HepG2 (cell line): ENCODE data around the gene CASZ1. TPM values are rescaled to one million over a fixed set of nuclear protein-coding genes. Genes with fewer than 3 reads are reported as not detected.

Experiments used
- ATAC-seq: fragments of 200-7000 bp; cut with Tn5 transposase; 3 replicates; pipeline ENCODE4 v1.9.1; 2020; ENCODE audit warnings: mild to moderate bottlenecking, moderate library complexity
- BruUV-seq: library from RNA; stranded (reverse); fragments of 400-500 nt; replicated peaks from 2 replicates; lab custom pipeline; 2021; lab: Mats Ljungman, UMichigan
- CTCF ChIA-PET: fragments of 300-600 bp; formaldehyde crosslinking; extraction: SDS; loops from one replicate; lab custom pipeline; 2021; ENCODE audit warnings: low total read pairs, inconsistent platforms, low intra/inter-chr PET ratio; lab: Yijun Ruan, JAX
- POLR2A ChIA-PET: fragments of 350-600 bp; sonication (Branson Sonifier 250); formaldehyde crosslinking; loops from one replicate; lab custom pipeline; 2020; ENCODE audit warnings: antibody characterized with exemption, inconsistent platforms; lab: Yijun Ruan, JAX
- DNase-seq: peaks from one replicate; pipeline ENCODE4 v3.0.0-alpha.2; 2015; ENCODE audit warnings: low spot score
- FAIRE-seq: peaks from 3 replicates; lab custom pipeline; 2011; peaks lifted over from hg19 to GRCh38; lab: Jason Lieb, UNC
- H2AFZ ChIP-seq: one replicate; pipeline ENCODE4 v1.6.1; 2011; ENCODE audit warnings: low read length, inconsistent platforms
- H3K27ac ChIP-seq: fragments of 300-600 bp; 3 replicates; pipeline ENCODE4 v1.8.0; 2011; ENCODE audit warnings: mixed run types, mild to moderate bottlenecking, mixed read lengths, low read length, inconsistent platforms; ENCODE audit not compliant: insufficient read depth; ENCODE audit errors: extremely low read length
- H3K27me3 ChIP-seq, 2 experiments: fragments of 200-600 bp in 1 of 2; 2 replicates in 1 of 2; 3 replicates in 1 of 2; pipeline versions ENCODE4 v1.6.0 to v1.8.0; 2011; ENCODE audit warnings: low read length in 2 of 2, mild to moderate bottlenecking in 2 of 2, moderate library complexity in 2 of 2, inconsistent platforms in 1 of 2; ENCODE audit not compliant: insufficient read depth in 2 of 2, control insufficient read depth in 1 of 2
- H3K36me3 ChIP-seq, 2 experiments: fragments of 200-600 bp in 1 of 2; replicated peaks in 1 of 2; 2 replicates in 1 of 2; 3 replicates in 1 of 2; pipeline versions ENCODE4 v1.5.1 to v1.8.0; 2011; ENCODE audit warnings: low read length in 2 of 2, inconsistent platforms in 1 of 2; ENCODE audit not compliant: insufficient read depth in 2 of 2, control insufficient read depth in 1 of 2
- H3K4me1 ChIP-seq: 2 replicates; pipeline ENCODE4 v1.5.1; 2012; ENCODE audit warnings: low read length, inconsistent platforms; ENCODE audit not compliant: insufficient read depth
- H3K4me2 ChIP-seq: 2 replicates; pipeline ENCODE4 v1.6.0; 2011; ENCODE audit warnings: low read depth, low read length, inconsistent platforms
- H3K4me3 ChIP-seq, 3 experiments: fragments of 200-600 bp in 1 of 3; sonication (generic), shearing (Covaris generic) in 1 of 3; replicated peaks in 1 of 3; 2 replicates each; pipeline ENCODE4 v1.5.1; 2011 to 2016; ENCODE audit warnings: low read length in 3 of 3, inconsistent platforms in 2 of 3, low read depth in 2 of 3, mild to moderate bottlenecking in 2 of 3, control low read depth in 1 of 3, mixed read lengths in 1 of 3; ENCODE audit not compliant: insufficient read depth in 1 of 3
- H3K79me2 ChIP-seq: one replicate; pipeline ENCODE4 v1.6.1; 2011; ENCODE audit warnings: low read length, inconsistent platforms; ENCODE audit not compliant: insufficient read depth
- H3K9ac ChIP-seq: 2 replicates; pipeline ENCODE4 v1.6.0; 2011; ENCODE audit warnings: mild to moderate bottlenecking, low read depth, low read length, inconsistent platforms; ENCODE audit not compliant: insufficient read depth
- H3K9me3 ChIP-seq: 2 replicates; pipeline ENCODE4 v1.5.1; 2012; ENCODE audit warnings: mild to moderate bottlenecking, low read length
- H4K20me1 ChIP-seq: 2 replicates; pipeline ENCODE4 v1.6.0; 2011; ENCODE audit warnings: inconsistent platforms, mild to moderate bottlenecking, low read length, moderate library complexity; ENCODE audit not compliant: insufficient read depth
- ATF1 ChIP-seq: IDR thresholded peaks from 2 replicates; pipeline ENCODE4 v1.6.1; 2016; ENCODE audit warnings: mild to moderate bottlenecking, control low read depth
- CBFB ChIP-seq: sonication (generic); formaldehyde crosslinking; IDR thresholded peaks from 2 replicates; pipeline ENCODE4 v1.4.0; 2020; ENCODE audit warnings: missing genetic modification reagents
- CENPBD1 ChIP-seq: sonication (generic); formaldehyde crosslinking; IDR thresholded peaks from 2 replicates; pipeline ENCODE4 v1.8.0; 2022; ENCODE audit warnings: missing genetic modification reagents, low read depth, mild to moderate bottlenecking, borderline replicate concordance
- DR1 ChIP-seq: sonication (generic); formaldehyde crosslinking; IDR thresholded peaks from 2 replicates; pipeline ENCODE4 v1.8.0; 2021; ENCODE audit warnings: mild to moderate bottlenecking, missing genetic modification reagents, inconsistent platforms
- FOXP4 ChIP-seq: sonication (generic); formaldehyde crosslinking; IDR thresholded peaks from 2 replicates; pipeline ENCODE4 v1.4.0; 2020; ENCODE audit warnings: missing genetic modification reagents
- GPBP1L1 ChIP-seq: sonication (generic); formaldehyde crosslinking; IDR thresholded peaks from 2 replicates; pipeline ENCODE4 v1.5.0; 2020; ENCODE audit warnings: mild to moderate bottlenecking, missing genetic modification reagents
- IKZF4 ChIP-seq: sonication (generic); formaldehyde crosslinking; IDR thresholded peaks from 2 replicates; pipeline ENCODE4 v1.5.1; 2020; ENCODE audit warnings: borderline replicate concordance, mild to moderate bottlenecking, low read depth, missing genetic modification reagents; ENCODE audit errors: not compliant biosample characterization
- NFE2L1 ChIP-seq: sonication (generic); formaldehyde crosslinking; IDR thresholded peaks from 2 replicates; pipeline ENCODE4 v1.4.0; 2020; ENCODE audit warnings: missing genetic modification reagents, mild to moderate bottlenecking, borderline replicate concordance
- NFKBIZ ChIP-seq: IDR thresholded peaks from 2 replicates; pipeline ENCODE4 v1.6.1; 2018; ENCODE audit warnings: missing genetic modification reagents, missing compliant biosample characterization
- NFRKB ChIP-seq: fragments of 450-650 bp; IDR thresholded peaks from 2 replicates; pipeline ENCODE4 v1.6.1; 2017
- ONECUT2 ChIP-seq: sonication (generic); formaldehyde crosslinking; IDR thresholded peaks from 2 replicates; pipeline ENCODE4 v1.4.0; 2020; ENCODE audit warnings: missing genetic modification reagents
- PRPF4 ChIP-seq: fragments of 200-400 bp; formaldehyde crosslinking; IDR thresholded peaks from 2 replicates; pipeline ENCODE4 v1.6.1; 2016; ENCODE audit warnings: low read length, low read depth; ENCODE audit not compliant: poor library complexity, severe bottlenecking
- ZNF296 ChIP-seq: sonication (generic); formaldehyde crosslinking; conservative IDR thresholded peaks from 2 replicates; pipeline ENCODE4 v1.5.0; 2020; ENCODE audit warnings: mild to moderate bottlenecking, missing genetic modification reagents
- ZNF644 ChIP-seq: IDR thresholded peaks from 2 replicates; pipeline ENCODE4 v1.6.1; 2016; ENCODE audit warnings: low read depth
- ZNF850 ChIP-seq: sonication (generic); formaldehyde crosslinking; conservative IDR thresholded peaks from 2 replicates; pipeline ENCODE4 v1.9.0; 2021; ENCODE audit warnings: mild to moderate bottlenecking, missing genetic modification reagents
- WGBS: methylation state at CpG from one replicate; pipeline ENCODE4 v1.1.6; 2017; ENCODE audit warnings: low lambda C conversion rate; 5-methylcytosine and 5-hydroxymethylcytosine counted together
- in situ Hi-C: cut with HindIII; loops from 2 replicates; pipeline ENCODE4 v1.10.0; 2017; ENCODE audit warnings: low pct_unique_long_range_greater_than_20kb; ENCODE audit not compliant: extremely low pct_ligation_motif_present
- intact Hi-C: fragments of 100-400 bp; cut with micrococcal nuclease; formaldehyde crosslinking; loops from one replicate; pipeline ENCODE4 v1.10.0; 2022; ENCODE audit not compliant: unreplicated experiment
- polyA plus RNA-seq, 8 experiments: library from polyadenylated mRNA; depleted of rRNA in 3 of 8; stranded (reverse) in 7 of 8; unstranded in 1 of 8; fragments of >200 nt; fragmentation: Illumina TruSeq in 4 of 8; extraction: Trizol in 4 of 8; gene quantifications; 2 replicates each; pipeline versions ENCODE4 v1.2.1 to v1.2.3, GENCODE V29; 2011 to 2016; ENCODE audit warnings: low read depth in 4 of 8, missing spikeins in 1 of 8, mixed read lengths in 1 of 8; ENCODE audit not compliant: insufficient read depth in 1 of 8
- total RNA-seq, 5 experiments: library from RNA; depleted of rRNA; stranded (reverse); fragments of >200 nt; fragmentation: Illumina TruSeq; extraction: Trizol; gene quantifications; 2 replicates each; pipeline ENCODE4 v1.2.3, GENCODE V29; 2016; ENCODE audit warnings: low read depth in 1 of 5

CASZ1 gene
- total and polyA plus RNA-seq, 2 of the 13 experiments (the other 11 are each of a cell fraction or from before 2014, with no cell fraction given), result 1.9 to 3.7 TPM

GRCh38 chr1:10775763-10776162 is 20.7 kb downstream of the CASZ1 start (continued):
- TF ChIP-seq ZNF644 (no peak), ONECUT2 (CRISPR knock-in tag) (no peak), ATF1 (CRISPR knock-in tag) (no peak), NFKBIZ (CRISPR knock-in tag) (no peak), DR1 (CRISPR knock-in tag) (no peak), CENPBD1 (no peak), GPBP1L1 (CRISPR knock-in tag) (no peak), FOXP4 (CRISPR knock-in tag) (no peak)

GRCh38 chr1:10774615-10775310 is 21.7 kb downstream of the CASZ1 start:
- H3K36me3 ChIP-seq, result no peaks in the 10 kb centered on the region
- H3K79me2 ChIP-seq, result no peaks in the 10 kb centered on the region
- no peak overlapping the region for H3K4me3 ChIP-seq
- H3K4me2 ChIP-seq, result no peak overlapping the region
- POLR2A ChIA-PET, result no interaction called here
- no peak for FAIRE-seq
- DNase-seq, result no peak
- no peak overlapping the region for H3K27ac ChIP-seq
- BruUV-seq, result no TSS peak
- no peak overlapping the region for H3K9ac ChIP-seq
- H4K20me1 ChIP-seq, result no peaks in the 10 kb centered on the region
- 67% methylated on average over 14 of the region's 17 CpGs for WGBS
- CTCF ChIA-PET, result no interaction called here
- intact Hi-C loops, result no loop called here
- no peaks in the 10 kb centered on the region for H3K9me3 ChIP-seq
- no peak for ATAC-seq
- H3K4me1 ChIP-seq, result peaks cover 6% of the 10 kb centered on the region; the same call in 1 of the 2 replicates
- H3K27me3 ChIP-seq, result peaks cover 6 to 25% of the 10 kb centered on the region in 2 experiments; a peak in 4 of 5 replicates
- in situ Hi-C loops, result no loop called here
- no peak overlapping the region for H2AFZ ChIP-seq
- TF ChIP-seq CBFB (CRISPR knock-in tag), result no peak
- no peak for TF ChIP-seq NFE2L1 (CRISPR knock-in tag)
- no peak for TF ChIP-seq ZNF850
- no peak for TF ChIP-seq ZNF296 (CRISPR knock-in tag)
- TF ChIP-seq NFRKB, result no peak
- TF ChIP-seq PRPF4, result no peak
- TF ChIP-seq IKZF4 (CRISPR knock-in tag), result no peak
